Cardiac fibroblast (primary cell): ENCODE data around the gene ATP6V1F.

Source experiments
- DNase-seq, 2 donors: peaks; one replicate each; pipeline versions ENCODE4 v3.0.0 to v3.0.0-alpha.2; 2010; ENCODE audit warnings: low read depth in 2 of 2
- H3K4me3 ChIP-seq, 2 donors: replicated peaks in 1 of 2; 1 replicate in 1 of 2; 2 replicates in 1 of 2; pipeline ENCODE4 v1.5.1; 2011; ENCODE audit warnings: low read depth in 2 of 2, low read length in 2 of 2, mild to moderate bottlenecking in 2 of 2, moderate library complexity in 1 of 2
- TF ChIP-seq, protein P1 (sequence below): IDR thresholded peaks from one replicate; pipeline ENCODE4 v1.5.1; 2011; ENCODE audit warnings: low read depth, mild to moderate bottlenecking, low read length, inconsistent platforms

The ATP6V1F gene

DNA sequence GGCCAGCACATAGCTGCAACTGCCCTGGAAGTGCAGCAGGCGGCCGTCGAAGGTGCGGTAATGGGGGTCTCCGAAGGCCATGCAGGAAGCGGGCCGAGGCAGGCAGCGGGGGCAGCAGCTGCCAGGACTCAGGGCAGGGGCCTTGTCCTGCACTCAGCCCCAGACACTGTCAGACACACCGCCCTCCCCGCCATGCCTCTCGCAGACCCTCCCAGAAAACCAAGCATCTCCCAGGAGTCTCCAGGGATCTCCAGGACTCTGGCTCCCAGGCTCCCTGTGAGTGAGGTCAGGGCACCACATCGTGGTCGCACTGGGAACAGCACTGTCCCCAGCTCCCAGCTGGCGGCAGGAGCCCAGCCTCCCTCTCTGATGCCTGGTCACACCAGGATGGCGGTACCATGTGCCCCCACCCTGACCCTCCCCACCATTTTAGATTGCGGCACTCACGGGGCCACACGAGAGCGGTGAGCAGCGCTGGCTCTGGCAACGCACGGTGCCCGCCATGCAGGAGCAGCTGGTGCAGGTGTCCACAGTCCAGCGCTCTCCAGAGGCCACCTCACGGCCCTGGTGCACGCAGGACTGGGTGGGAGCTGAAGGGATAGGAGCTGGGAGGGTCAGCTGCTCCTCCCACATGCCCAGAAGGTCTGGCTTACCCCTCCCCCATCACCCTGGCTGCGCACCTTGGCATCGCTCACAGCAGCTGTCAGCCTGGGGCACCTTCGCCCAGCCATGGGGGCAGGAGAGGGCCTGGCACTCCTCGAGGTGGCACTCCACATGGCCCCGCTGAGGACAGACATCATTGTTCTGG is 17.5 kb downstream of the ATP6V1F start:
- peak; percentile 71 to 76 for DNase-seq
- TF ChIP-seq, protein P1, sequence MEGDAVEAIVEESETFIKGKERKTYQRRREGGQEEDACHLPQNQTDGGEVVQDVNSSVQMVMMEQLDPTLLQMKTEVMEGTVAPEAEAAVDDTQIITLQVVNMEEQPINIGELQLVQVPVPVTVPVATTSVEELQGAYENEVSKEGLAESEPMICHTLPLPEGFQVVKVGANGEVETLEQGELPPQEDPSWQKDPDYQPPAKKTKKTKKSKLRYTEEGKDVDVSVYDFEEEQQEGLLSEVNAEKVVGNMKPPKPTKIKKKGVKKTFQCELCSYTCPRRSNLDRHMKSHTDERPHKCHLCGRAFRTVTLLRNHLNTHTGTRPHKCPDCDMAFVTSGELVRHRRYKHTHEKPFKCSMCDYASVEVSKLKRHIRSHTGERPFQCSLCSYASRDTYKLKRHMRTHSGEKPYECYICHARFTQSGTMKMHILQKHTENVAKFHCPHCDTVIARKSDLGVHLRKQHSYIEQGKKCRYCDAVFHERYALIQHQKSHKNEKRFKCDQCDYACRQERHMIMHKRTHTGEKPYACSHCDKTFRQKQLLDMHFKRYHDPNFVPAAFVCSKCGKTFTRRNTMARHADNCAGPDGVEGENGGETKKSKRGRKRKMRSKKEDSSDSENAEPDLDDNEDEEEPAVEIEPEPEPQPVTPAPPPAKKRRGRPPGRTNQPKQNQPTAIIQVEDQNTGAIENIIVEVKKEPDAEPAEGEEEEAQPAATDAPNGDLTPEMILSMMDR: peak; percentile 92
- no peak overlapping the region for H3K4me3 ChIP-seq

DNA sequence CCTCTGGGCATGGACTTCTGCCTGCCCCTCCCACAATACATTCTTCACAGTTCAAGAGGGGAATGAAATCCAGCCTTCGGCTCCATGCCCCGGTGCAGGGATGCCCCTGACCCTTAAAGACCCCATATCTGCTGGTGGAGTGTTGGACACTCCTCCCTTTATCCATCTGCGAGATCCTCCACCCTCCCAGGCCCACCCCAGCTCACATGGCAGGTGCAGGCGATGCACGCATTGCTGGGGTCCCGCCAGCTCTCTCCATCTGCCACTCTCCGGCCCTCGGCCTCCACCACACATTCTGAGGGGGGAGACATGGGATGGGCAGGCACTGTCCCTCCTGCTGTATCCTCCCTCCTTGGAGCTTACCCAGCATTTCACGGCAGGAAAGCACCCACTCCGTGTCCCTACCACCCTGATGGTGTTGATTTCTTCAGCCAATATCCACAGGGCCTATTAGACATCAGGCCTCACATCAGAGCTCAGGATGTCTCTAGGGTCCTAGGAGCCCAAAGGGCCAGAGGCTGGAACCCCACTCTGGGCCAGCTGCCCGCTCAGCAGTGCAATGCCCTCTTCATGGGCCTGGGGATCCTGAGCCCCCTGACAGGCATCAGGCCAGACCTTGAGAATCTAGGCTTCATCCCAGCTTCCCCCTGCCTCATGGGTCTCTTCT is 18.3 kb downstream of the ATP6V1F start:
- TF ChIP-seq, protein P1: no peak
- no peak for DNase-seq
- no peak overlapping the region for H3K4me3 ChIP-seq

DNA sequence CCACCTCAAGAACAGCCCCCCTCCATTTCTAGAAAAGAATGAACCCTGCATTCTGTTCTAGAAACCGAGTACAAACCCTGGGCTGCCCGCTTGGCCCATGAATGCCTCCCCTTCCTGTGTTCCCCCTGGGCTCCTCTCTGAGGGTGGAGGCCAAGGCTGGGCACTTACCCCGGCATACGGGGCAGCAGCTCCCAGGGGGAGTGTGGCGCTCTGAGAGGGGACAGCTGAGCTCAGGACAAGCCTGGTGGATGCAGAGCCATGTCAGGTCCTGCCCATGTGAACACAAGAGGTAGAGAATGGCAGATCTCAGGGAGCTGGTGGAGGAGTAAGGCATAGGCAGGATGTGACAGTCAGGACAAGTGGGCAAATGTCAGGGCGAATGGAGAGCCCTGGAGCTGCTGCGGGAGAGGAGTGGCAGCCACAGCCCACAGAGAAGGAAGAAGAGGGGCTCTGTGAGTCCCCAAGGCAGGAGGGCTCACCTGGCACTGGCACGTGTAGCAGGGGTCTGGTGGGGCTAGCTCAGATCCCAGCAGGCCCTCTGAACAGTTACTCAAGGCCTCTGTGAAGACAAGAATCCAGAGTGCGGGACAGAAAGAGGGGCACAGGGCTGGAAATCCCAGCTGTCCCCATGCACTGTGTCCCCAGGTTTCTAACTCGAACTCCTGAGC is 18.9 kb downstream of the ATP6V1F start:
- H3K4me3 ChIP-seq: no peak overlapping the region
- DNase-seq: no peak
- TF ChIP-seq, protein P1: no peak

DNA sequence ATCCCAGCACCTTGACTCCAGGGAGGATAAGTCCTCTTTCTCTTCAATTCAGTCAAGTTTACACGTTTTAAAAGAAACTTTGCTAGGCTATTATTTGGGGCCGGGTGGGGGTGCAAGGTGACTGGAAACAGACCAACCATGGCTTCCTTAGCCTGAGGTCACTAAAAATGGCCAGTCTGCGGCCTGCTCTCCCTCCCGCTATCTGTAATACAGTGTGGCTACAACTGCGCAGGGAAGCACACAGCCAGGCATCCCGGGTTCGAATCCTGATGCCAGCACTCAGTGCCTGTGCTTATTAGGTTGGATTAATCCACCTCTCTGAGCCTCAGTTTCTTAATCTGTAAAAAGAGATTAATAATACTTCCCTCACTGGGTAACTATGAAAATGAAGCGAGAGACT is 19.5 kb downstream of the ATP6V1F start:
- TF ChIP-seq, protein P1: no peak
- H3K4me3 ChIP-seq: no peak overlapping the region
- no peak for DNase-seq

DNA sequence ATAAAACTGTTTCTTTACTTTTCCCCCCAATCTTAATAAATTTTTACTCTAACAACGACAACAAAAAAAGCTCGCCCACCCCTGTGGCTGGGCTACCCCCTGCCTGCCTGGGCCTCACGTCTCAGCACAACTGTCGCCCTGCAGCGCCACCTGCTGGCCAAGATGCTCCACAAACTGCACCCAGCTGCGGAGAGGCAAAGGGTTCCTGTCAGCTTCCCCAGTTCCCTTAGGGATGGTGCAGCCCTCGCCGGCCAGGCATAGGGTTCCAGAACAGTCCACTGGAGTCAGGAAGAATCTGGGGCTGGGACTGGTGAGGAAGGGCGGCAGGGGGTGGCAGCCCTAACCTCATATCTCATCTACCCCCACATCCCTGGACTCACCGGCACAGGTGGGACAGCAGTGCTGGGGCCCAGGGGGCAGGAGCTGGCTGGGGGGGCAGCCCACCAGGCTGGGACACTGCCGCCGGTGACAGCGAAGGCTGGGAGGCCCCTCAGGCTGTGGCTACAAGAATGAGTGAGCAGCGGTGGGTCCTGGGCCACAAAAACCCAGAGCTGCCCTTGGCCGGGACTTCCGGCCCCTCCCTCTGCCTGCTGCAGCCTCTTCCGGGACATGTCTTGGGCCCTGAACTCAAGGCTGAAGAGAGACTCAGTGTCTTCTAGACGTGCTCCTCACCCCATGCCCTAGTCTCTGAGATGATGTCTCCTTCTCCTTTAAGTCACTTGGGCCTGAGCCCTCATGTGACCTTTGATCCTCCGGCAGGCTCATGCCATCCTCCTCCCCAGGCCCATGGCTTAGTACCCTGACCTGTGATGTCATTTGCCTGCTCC is 21.2 kb downstream of the ATP6V1F start:
- TF ChIP-seq, protein P1: peak; percentile 89
- H3K4me3 ChIP-seq: no peak overlapping the region
- peak; percentile 77 for DNase-seq

GRCh38 chr7:128884561-128885369 is 22.1 kb downstream of the ATP6V1F start:
- TF ChIP-seq, protein P1: no peak
- no peak for DNase-seq
- H3K4me3 ChIP-seq: no peak overlapping the region
